Measurements from ENCODE around the gene STARD10.

Gene STARD10

DNA sequence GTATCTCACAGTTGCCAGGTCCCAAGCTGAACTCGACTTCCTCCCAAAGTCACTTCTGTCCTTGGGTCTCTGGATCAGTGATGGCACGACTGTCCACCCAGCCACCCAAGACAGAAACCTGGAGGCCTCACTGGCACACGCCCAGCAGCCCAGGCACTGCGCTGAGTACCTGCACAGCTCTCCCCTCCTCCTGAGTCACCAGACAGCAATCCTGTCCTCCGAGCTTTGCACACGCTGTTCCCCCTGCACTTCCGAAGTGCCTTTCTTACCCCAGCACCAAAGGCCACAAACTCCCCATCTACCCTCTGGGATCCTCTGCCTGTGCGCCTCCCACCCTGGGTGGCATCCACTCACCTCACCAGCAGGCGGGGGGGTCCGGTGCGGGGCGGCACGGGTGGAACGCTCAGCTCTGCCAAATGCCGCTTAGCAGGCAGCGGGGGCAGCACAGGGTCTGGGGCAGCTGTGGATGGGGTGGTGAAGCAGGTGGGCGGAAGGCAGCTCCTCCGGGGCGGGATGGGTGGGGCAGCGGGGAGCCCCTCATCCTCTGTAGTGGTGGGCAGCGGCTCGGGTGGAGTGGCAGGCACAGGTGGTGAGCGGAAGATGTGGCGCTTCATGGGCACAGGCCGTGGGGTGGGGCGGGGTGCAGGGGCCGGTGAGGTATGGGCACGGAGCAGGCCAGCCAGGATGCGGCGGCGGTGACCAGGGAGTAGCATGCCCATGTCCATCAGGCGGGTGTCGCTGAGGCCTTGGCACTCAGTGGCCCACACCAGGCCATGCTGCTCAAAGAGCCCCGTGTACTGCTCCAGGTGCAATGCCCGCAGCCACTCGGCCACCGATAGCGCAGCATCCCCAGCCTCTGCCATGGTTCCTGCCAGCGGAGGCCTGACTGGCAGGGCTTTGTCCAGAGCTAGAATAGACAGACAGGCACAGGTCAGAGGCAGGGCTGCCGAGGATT, 67.3 kb downstream of the STARD10 start:
- DNase-seq (ENCODE audit: low read depth in 2 of 2) = no peak

- no peak for DNase-seq (ENCODE audit: low read depth in 2 of 2)
These were observed 68.2 kb downstream of the STARD10 start for GRCh38 chr11:72725724-72726028.

DNA sequence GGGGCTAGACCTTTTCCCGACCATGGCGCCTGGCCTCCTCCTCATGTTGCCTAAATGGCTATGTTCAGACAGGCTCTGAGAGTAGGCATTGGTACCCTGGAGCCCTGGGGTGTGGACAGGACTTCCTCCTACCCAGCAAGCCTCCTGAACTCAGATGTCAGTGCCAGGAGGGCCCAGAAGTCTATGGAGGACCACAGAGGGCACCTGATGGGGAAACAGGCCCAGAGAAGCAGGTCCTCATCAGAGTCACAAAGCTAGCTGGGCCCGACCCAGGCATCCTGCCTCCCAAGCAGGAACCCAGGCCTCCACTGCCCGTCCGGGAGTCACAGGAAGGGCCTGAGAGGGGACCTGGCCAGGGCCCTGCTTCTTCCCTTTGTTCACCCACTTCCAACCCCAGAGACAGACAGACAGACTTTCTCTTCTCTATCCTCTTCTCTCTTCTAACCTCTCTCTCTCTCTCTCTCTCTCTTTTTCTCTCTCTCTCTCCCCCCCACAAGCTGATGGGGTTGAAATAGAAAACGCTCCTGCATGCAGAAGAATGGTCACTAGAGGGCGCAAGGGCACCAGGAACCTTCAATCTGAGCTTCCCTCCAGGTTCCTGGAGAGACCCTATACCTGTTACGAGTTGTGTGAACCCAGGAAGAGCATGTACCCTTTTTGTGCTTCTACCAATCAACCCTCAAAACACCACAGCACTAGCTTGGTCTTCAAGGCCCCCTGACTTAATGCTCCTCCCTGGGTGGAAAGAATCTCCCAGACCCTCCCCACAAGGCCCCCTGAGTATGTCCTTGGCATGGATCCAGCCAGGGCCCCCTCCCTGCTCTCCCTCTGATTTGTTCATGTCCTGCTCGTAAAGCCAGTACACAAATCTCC, 68.8 kb downstream of the STARD10 start:
- peak; percentile 58 to 69 for DNase-seq (ENCODE audit: low read depth in 2 of 2)

- no peak for DNase-seq (ENCODE audit: low read depth in 2 of 2)
These were observed 69.8 kb downstream of the STARD10 start for GRCh38 chr11:72724021-72724551.

DNA sequence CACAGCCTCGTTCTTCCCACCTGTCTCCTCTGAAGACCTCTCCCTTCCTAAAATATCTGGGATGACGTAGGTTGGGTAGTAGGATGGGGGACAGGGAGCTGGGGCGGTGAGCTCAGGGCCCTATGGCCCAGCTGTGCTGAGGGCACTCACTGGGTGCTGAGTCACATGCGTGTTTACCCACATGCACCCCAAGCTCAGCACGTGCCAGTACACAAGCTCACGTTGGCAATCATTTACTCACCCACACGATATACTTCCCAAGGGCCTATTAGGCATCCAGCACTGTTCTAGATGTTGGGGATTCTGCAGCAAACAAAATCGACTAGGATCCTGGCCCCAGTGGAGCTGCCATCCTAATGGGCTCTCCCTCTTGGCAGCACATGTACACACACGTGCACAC, 70.3 kb downstream of the STARD10 start:
- no peak for DNase-seq (ENCODE audit: low read depth in 2 of 2)

DNA sequence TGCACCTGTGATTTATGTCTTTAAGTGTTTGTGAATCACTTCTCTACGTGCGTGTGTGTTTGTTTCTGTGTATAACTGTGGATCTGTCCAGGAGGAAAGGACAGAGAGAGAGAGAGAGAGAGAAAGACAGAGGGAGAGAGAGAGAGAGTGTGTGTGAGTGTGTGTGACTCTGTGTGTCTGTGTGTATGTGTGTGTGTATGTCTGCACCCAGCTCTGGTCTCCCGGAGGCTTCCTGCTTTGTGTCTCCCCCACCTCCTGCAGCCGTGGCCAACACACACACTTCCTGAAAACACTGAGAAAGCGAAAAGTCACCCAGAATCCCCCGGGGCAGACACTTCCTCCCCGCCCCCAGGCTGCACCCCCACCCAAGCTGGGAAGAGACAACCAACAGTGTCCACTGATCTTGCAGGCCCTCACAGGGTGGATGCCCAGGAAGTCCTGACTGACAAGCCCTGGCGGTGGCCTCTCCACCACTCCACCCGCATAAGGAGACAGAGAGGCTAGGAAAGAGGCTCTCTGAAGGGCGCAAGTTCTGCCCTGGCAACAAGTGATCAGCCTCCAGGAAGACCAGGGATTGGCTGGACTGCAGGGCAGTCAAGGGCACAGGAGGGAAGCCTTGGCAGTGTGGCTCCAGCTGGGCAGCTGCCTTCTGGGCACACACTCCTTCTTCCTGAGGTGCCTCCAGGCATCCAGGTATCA, 71.6 kb downstream of the STARD10 start:
- peak; percentile 65 for DNase-seq (ENCODE audit: low read depth in 2 of 2)

- DNase-seq (ENCODE audit: low read depth in 2 of 2) = peak in 1 of 2 donors; percentile 19
These were observed 72.2 kb downstream of the STARD10 start for GRCh38 chr11:72721689-72722049.

GRCh38 chr11:72721276-72721675, 72.6 kb downstream of the STARD10 start:
- DNase-seq (ENCODE audit: low read depth in 2 of 2) = no peak

- DNase-seq (ENCODE audit: low read depth in 2 of 2) = no peak
These were observed 73.1 kb downstream of the STARD10 start for GRCh38 chr11:72720784-72721183.

GRCh38 chr11:72720047-72720446, 73.8 kb downstream of the STARD10 start:
- DNase-seq (ENCODE audit: low read depth in 2 of 2) = no peak

- no peak for DNase-seq (ENCODE audit: low read depth in 2 of 2)
These were observed 74.3 kb downstream of the STARD10 start for GRCh38 chr11:72719551-72719950.

- DNase-seq (ENCODE audit: low read depth in 2 of 2) = no peak
These were observed 74.7 kb downstream of the STARD10 start for GRCh38 chr11:72719144-72719543.

GRCh38 chr11:72718101-72718501, 75.7 kb downstream of the STARD10 start:
- no peak for DNase-seq (ENCODE audit: low read depth in 2 of 2)

DNA sequence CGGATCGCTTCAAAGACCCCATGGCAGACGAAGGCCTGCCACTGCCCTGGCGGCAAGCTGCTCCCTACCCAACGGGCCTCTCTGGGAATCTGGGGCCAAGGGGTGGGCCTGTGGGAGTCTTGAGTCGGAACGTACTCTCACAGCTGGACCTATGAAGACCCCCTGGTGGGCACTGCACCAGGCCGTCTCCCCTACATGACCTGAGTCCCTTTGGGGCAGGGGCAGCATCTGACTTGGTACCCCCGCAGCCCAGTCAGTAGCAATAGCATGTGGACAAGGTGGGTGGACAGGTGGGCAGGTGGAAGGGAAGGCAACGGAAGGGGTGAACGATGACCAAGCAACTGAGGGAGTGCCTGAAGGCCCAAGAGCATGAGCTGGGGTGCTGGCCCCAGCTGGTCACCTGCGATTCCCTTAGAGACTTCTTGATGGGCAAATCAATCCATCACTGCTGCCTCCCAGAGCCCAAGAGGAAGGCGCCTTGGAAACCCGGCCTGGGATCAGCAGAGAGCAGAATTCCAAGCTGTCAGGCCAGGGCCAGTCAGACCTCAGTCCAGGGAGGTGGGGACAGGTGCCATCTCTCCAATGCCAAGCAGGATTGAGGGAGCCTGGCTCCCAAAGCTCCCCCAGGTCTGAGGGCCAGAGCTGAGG, 76.9 kb downstream of the STARD10 start:
- no peak for DNase-seq (ENCODE audit: low read depth in 2 of 2)

- no peak for DNase-seq (ENCODE audit: low read depth in 2 of 2)
These were observed 77.6 kb downstream of the STARD10 start for GRCh38 chr11:72716290-72716689.

DNA sequence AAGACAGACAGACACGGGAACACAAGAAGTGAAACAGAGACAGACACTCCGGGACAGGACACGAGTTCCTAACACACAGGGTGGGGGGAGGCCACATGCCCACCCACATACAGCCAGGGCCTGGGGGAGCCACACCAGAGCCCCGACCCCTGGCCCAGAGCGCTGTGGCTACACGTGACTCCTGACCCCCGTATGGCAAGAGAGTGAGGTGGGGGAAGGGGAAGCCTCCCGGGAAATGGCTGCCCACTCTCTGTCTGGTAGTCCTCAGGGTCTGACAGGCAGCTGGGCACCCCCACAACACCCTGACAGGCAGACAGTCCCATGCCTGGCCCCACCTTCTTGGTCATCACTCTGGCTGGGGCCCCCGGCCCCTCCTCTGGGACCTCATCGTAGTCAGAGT, 81.0 kb downstream of the STARD10 start:
- no peak for DNase-seq (ENCODE audit: low read depth in 2 of 2)

- no peak for DNase-seq (ENCODE audit: low read depth in 2 of 2)
These were observed 81.6 kb downstream of the STARD10 start for GRCh38 chr11:72712168-72712751.

DNA sequence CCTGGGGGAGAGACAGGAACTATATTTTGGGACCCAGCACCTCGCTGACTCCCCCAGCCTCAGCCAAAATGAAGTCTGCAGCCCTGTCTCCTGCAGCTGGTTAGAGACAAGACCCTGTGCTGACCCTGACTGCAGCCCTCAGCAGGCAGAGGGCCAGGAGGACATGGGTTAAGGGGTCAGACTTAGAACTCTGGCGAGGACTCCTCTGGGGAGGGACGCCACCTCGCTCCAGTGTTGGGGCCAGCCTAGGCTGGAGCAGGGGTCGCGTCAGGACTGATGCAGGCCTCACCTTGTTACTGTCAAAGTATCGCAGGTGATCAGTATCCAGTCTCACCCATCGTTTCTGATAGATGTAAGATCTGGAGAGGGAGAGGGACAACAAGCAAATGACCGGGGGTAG, 82.7 kb downstream of the STARD10 start:
- DNase-seq (ENCODE audit: low read depth in 2 of 2) = no peak

DNA sequence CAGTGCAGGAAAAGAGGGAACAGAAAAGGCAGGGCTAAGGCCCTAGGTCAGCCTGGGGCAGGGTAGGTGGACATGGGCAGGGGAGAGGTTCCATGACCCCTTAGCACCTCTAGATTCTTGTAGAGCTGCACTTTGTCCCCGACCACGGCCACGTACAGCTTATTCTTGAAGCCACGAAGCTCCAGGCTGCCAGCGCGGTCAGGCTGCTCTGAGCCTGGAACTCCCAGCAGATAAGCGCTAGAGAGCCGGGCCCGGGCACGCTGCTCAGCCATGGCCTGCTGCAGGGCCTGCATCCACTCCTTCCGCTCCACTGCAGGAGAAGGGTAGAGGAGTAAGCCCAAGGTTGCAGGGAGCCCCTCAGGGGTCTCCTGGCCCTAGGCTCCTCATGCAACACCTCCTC, 83.6 kb downstream of the STARD10 start:
- no peak for DNase-seq (ENCODE audit: low read depth in 2 of 2)

DNA sequence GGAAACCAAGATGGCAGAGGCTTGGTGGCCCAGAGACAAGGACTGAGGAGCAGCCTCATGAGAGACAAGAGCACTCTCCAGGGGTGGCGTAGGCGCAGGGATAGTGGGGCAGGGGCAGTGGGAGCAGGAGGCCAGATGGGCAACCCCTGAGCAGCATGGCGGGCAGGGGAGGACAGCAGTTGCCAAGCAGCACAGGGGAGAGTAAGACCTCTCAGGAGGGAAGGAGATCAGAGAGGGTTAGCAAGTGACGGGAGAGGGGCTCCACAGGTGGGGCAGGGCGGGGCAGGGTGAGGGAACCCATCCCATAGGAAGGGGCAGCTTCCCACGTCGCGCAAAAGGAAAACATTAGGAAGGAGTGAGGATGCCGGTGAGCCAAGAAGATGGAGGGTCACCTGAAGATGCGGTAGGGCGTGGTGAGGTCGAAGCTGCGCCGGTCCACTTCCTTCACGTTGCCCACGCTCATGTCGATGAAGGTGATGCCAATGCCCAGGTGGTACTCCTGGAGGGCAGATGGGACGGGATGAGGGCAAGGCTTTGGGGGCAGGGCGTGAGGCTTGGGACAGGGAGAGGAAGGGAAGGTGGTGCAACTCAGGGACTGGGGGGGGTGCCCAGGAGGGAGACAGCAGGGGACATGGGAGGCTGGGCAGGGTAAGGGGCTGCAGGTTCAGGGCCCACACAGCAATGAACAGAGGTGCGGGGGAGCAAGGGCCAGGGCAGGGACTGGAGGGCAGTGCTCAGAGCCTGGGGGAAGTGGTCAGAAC, 84.2 kb downstream of the STARD10 start:
- DNase-seq (ENCODE audit: low read depth in 2 of 2) = no peak
